Activated effector memory CD4-positive, alpha-beta T cell treated with Interleukin-2 at 50 U/mL for 16 hours (primary cell): Measurements from ENCODE around the gene TAPBP.
A peak's percentile ranks its signal among the peaks of the same experiment; 100 is the strongest.
"Not testable (repeated sequence)": the region's sequence is repeated elsewhere in the genome, so short reads cannot be mapped to it uniquely, and the experiment has no call there.

ENCODE experiments used
- DNase-seq: peaks from one replicate; pipeline ENCODE4 v3.0.0-alpha.2; 2020

The TAPBP gene

DNA sequence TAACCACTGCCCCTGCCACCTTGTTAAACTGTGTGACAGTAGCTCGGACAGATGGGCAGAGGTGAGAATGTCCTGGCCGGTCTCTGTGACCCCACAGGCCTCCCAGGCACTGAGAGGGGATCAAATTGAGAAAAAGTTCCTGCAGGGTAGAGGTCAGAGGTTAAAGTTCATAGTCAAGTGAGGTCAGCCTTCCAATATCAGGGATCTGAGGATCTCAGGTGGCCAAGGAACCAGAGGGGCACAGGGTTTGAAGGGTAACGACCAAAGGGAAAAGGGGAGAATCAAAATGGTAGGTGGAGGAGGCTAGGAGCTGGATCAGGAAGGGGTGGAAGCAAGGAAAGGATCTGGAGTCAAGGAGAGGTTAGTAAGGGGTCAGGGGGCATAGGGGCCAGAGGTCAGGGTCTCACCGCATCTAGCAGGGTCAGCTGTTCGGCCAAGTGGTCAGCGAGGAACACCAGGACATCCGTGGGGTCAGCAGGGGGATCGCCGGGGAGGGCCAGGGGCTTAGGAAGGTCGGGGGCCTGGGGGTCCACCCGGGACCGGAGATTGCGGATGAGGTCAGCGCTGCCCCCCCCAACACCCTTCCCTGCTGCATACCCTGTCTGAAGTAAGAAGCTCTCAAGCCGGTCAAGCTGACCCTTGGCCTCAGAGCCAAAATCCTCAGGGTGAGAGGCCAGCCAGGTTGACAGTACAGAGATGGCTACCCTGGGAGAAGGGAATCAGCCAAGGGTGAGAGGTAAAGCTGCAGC lies 18.1 kb downstream of the TAPBP start:
- DNase-seq, result no peak

GRCh38 chr6:33294086-33294823 lies 19.6 kb downstream of the TAPBP start:
- DNase-seq, result no peak

DNA sequence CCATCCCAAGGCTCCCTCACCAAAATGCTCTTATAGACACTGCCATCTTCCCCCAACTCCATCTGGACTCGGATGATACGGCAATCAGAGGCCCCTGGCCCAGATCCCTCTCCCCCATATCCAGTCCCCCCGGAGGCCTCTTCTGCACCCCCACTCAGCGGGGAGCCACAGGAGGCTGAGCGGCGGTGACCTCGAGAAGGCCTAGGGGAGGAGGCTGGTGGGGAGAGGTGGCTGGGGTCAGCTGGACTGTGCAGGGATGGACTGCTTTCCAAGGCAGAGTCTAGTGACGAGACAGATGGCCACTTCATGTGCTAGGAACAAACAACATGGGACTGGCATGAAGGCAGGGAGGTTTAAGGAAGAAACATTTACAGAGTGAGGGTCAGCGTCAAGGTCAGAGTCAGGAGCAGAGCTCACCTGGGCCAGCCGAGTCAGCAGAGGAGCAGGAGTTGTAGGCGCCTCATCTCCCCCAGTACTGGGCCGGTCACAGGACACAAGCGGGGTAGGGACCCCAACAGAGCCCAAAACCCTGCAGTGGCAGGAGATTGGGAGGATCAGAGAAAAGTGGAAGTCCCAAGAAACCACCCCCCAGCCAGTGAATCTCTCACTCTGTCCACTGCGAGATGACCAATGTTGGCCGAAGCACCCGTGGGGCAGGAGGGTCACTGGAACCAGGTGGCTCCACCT lies 20.7 kb downstream of the TAPBP start:
- no peak for DNase-seq

DNA sequence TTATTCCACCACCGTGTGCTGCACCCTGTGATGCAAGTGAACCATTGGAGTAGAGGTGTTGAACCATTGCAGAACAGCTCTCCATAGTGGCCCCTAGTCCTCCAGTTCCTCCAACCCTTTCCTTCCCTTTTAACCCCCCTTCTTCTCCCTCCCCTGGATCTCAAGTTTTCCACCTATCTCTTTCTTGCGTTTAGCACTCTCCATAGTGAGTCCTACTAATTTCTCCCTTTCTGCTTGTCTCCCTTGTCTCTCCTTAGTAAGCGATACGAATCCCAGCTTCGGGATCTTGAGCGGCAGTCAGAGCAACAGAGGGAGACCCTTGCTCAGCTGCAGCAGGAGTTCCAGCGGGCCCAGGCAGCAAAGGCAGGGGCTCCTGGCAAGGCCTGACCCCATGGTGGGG lies 23.4 kb downstream of the TAPBP start:
- DNase-seq, result no peak

DNA sequence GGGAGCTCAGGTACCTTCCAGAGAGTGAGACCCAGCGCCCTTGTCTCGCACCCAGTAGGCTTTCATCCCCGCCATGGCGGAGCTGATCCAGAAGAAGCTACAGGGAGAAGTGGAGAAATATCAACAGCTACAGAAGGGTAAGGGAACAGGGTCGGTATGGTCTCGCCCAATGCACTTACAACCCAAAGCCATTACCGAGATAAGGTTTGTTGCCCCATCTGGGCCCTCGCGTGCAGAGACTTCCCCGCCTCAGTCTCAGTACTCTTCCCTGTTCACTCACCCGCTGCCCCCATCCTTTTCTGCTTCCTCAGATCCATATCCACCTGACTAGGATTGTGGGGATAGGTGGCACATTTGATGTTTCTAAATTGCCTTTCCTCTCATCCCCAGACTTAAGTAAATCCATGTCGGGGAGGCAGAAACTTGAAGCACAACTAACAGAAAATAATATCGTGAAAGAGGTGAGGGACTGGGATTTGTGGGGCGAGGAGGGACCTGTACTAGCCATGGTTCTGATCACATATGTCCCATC lies 24.0 kb downstream of the TAPBP start:
- DNase-seq, result no peak

- DNase-seq, result peak; percentile 75
These were observed 24.7 kb downstream of the TAPBP start, which contains the start of the genes PFDN6 and WDR46 for GRCh38 chr6:33288921-33289783. PFDN6 (plus strand) TSS chr6:33289601; CDS start chr6:33289857, 256 bp downstream. WDR46 (minus strand) TSS chr6:33289239; CDS start chr6:33289170, 69 bp downstream.

GRCh38 chr6:33288141-33288920 lies 25.5 kb downstream of the TAPBP start:
- no peak for DNase-seq

GRCh38 chr6:33286946-33287914 lies 26.6 kb downstream of the TAPBP start:
- no peak for DNase-seq

GRCh38 chr6:33285214-33285613 lies 28.7 kb downstream of the TAPBP start:
- not testable (repeated sequence) for DNase-seq

- no peak for DNase-seq
These were observed 33.3 kb downstream of the TAPBP start for GRCh38 chr6:33280539-33280938.

DNA sequence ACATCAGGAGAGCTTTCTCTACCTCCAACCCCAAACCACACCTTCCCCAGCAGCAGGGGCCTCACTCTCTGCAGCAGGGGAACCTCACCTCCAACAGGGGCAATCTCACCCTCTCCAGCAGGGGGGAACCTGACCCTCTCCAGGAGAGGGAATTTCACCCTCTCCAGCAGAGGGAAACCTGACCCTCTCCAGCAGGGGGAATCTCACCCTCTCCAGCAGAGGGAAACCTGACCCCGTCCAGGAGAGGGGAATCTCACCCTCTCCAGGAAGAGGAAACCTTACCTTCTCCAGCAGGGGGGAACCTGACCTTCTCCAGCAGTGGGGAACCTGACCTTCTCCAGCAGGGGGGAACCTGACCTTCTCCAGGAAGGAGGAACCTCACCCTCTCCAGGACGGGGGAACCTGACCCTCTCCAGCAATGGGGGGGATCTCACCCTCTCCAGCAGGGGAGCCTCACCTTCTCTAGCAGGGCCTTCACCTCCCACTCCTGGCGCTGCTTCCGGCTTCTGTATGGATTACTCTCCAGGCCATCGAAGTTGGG lies 33.8 kb downstream of the TAPBP start:
- no peak for DNase-seq

GRCh38 chr6:33279257-33279695 lies 34.6 kb downstream of the TAPBP start:
- no peak for DNase-seq

DNA sequence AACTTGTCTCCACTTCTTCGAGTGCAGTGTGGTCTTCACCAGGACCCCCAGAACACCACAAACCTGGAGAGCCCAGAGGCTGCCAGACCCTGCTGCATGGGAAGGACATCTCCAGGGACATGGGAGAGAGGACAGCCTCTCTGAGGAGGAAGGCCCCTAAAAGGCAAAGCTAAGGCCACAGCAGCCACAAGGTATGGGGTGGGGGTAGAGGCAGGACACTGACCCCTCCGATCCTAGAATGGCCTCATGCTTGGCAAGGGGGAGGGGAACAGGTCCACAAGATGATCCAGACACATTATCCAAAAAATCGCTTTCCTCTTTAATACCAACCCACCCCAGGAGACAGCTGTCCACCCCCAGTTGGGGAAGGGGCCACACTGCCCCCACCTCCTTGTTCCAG lies 35.1 kb downstream of the TAPBP start:
- no peak for DNase-seq

DNA sequence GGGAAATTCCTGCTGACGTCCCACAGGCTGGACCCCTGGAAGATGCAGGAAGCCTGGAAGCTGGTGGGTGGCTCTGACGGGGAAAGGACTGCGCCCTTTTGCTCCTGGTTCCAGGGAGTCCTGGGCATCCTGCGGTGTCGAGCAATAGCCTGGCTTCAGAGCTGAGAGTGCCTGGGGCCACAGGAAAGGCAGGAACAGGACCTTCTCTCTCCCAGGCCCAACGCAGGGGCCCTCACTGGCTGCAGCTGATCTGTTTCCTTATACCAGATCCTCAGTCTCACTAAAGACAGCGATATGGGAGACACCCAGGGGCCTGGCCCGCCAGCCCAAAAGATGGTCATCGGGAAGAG lies 35.5 kb downstream of the TAPBP start:
- DNase-seq, result no peak

DNA sequence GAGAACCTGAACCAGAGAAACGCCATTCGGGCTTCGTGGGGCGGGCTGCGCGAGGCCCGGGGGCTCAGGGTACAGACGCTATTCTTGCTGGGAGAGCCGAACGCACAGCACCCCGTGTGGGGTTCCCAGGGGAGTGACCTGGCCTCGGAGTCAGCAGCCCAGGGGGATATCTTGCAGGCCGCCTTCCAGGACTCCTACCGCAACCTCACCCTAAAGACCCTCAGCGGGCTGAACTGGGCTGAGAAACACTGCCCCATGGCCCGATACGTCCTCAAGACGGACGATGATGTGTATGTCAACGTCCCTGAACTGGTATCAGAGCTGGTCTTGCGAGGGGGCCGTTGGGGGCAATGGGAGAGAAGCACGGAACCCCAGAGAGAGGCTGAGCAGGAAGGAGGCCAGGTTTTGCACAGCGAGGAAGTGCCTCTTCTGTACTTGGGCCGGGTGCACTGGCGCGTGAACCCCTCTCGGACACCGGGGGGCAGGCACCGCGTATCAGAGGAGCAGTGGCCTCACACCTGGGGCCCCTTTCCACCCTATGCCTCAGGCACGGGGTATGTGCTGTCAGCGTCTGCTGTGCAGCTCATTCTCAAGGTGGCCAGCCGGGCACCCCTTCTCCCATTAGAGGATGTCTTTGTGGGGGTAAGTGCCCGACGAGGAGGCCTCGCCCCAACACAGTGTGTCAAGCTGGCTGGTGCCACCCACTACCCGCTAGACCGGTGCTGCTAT lies 36.1 kb downstream of the TAPBP start:
- no peak for DNase-seq

DNA sequence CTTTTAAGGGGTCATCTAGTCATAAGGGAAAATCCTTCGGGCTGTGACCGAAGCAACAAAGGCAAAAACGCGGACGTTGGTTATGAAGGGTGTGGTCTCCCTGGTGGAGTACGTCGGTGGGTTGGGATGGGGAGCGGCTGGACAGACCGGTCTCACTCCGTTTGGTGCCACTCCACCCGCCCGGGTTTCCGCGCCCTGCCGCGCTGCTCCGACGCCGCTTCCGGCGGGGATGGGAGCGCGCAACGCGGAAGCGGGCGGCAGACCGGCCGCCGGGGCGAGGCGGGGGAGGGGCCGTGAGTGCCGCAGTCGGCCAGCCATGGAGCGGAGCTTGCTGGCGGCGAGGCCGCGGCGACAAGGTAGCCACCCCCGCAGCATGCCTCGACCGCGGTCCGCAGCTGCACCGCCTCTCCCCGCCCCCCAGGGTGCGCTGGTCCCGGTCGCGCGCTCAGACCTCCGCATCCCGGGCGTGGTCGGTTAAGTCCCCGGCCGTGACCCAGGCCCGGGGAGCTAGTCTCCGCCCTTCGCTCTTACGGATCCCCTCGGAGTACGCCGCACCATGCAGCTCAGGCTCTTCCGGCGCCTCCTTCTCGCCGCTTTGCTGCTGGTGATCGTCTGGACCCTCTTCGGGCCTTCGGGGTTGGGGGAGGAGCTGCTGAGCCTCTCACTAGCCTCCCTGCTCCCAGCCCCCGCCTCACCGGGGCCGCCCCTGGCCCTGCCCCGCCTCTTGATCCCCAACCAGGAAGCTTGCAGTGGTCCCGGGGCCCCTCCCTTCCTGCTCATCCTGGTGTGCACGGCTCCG lies 36.8 kb downstream of the TAPBP start, which contains the start of gene B3GALT4:
TSS of gene B3GALT4 (plus strand) at position 260 of the 799 bp plus-strand sequence. CDS start at position 557, 297 bp downstream.
- peak; percentile 66 for DNase-seq

GRCh38 chr6:33276581-33276863 lies 37.4 kb downstream of the TAPBP start:
- no peak for DNase-seq

- not testable (repeated sequence) for DNase-seq
These were observed 37.9 kb downstream of the TAPBP start for GRCh38 chr6:33275795-33276580.
